CD4-positive, alpha-beta T cell treated with Interleukin-10 for 1 hour (primary cell): ENCODE results near the gene ZNF697.
A peak's percentile ranks its signal among the peaks of the same experiment; 100 is the strongest.
"Not testable (repeated sequence)": the region's sequence is repeated elsewhere in the genome, so short reads cannot be mapped to it uniquely, and the experiment has no call there.

Experiments
- DNase-seq: peaks from one replicate; pipeline ENCODE4 v3.0.0-alpha.2; 2020

ZNF697 gene

GRCh38 chr1:119595606-119596005 lies 52.5 kb downstream of the ZNF697 start:
- DNase-seq, result no peak

GRCh38 chr1:119595168-119595567 lies 52.9 kb downstream of the ZNF697 start:
- no peak for DNase-seq

DNA sequence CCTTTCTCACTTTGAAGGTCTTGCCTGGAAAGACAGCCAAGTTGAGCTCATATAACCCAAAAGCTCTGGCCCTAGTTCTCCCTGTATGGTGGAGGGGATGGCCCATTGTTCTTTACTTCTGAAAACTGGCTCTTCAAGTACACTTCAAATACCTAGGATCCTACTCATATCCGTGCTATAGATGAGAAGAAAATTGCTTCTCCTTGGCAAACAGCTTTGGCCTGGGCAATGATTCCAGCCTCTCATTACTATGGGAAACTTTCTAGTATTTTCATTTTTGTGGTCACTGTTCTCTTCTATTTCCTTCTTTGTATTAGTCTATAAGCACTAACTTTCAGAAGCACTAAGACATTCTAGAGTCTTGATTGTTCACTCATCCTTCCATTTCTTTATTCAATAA lies 53.7 kb downstream of the ZNF697 start:
- DNase-seq, result no peak

GRCh38 chr1:119593805-119594204 lies 54.3 kb downstream of the ZNF697 start:
- no peak for DNase-seq

GRCh38 chr1:119590393-119590792 lies 57.7 kb downstream of the ZNF697 start:
- DNase-seq, result no peak

- no peak for DNase-seq
Observed at GRCh38 chr1:119588621-119589020, 59.4 kb downstream of the ZNF697 start.

DNA sequence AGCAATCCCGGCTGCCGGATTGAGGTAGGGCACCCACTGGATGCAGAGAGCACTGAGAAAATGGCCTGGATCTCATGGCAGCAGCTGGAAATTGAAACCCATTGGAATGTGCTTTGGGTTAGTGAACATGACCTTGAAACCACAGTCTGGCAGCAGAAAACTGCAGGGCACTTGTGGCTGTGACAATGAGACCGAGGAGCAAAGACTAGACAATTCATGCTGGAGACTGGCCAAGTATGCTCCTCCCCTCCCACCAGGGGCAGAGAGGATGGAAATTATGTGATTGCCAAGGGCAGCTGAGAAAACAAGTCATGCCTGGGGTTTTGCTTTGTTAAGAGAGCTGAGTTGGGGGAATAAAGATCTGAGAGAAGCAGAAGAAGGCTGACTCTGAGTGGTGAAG lies 60.7 kb downstream of the ZNF697 start:
- DNase-seq, result no peak

- not testable (repeated sequence) for DNase-seq
Observed at GRCh38 chr1:119585801-119586200, 62.3 kb downstream of the ZNF697 start.

DNA sequence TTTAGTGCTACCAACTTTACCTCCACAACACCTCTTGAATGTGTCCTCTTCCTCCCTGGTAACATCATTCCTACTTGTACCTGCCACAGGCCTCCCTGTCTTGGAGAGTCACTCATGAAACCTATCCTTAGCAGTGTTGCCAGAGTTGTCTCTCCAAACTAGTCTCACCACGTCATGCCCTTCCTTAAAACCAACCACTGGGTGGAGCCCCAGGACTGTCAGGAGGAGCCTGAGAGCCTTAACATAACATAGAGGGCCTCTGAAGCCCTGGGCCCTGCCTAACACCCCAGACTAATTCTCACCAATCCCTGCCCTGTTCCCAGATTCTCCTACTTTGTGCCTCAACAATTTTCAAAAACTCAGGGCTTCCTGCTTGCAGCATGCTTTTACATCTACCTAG lies 65.3 kb downstream of the ZNF697 start:
- DNase-seq, result peak; percentile 5

- DNase-seq, result not testable (repeated sequence)
Observed at GRCh38 chr1:119581076-119581475, 67.0 kb downstream of the ZNF697 start.

GRCh38 chr1:119573886-119574285 lies 74.2 kb downstream of the ZNF697 start:
- no peak for DNase-seq

DNA sequence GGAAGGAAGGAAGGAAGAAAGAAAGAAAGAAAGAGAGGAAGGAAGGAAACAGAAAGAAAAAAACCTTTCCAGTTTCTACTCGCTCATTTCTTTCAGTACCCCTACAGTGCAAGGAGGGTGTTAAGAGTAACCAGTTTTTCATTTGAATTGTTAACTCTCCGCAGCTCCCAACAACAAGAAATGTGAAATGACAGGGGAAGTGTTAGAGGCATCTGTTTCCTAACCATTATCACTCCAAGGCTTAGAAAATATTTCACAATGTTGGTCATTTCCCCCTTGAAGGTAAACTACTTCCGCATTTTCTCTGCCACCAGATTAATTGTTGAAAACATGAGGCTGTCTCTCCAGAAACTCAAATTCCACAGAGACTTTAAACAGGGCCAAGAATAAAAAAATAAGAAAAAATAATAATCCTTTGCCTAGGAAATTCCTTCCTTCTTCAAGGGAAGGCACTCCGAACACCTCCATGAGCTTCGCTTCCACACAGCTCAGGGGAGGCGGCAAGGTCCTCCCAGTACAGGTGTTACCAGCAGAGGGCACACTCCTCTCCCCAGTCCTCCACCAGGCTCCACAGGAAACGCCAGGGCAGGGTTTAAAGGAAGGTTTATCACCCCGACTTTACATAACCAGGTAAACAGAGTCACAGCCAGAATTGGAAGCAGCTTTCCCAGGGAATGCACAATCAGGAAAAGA lies 78.0 kb downstream of the ZNF697 start:
- DNase-seq, result not testable (repeated sequence)
